ENCODE results near the gene LYG2. TPM values are rescaled to one million over a fixed set of nuclear protein-coding genes. Genes with fewer than 3 reads are reported as not detected.
A peak's percentile ranks its signal among the peaks of the same experiment; 100 is the strongest.
"Not testable (repeated sequence)": the region's sequence is repeated elsewhere in the genome, so short reads cannot be mapped to it uniquely, and the experiment has no call there.

The LYG2 gene, protein sequence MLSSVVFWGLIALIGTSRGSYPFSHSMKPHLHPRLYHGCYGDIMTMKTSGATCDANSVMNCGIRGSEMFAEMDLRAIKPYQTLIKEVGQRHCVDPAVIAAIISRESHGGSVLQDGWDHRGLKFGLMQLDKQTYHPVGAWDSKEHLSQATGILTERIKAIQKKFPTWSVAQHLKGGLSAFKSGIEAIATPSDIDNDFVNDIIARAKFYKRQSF
- polyA plus RNA-seq (0.14 to 0.24 TPM in 2 of 3 replicates, not detected in the other), polyA minus RNA-seq (2.0 TPM in 1 of 3 replicates, not detected in the others)
- polyA plus RNA-seq (2011; ENCODE audit: low read depth), result not detected
- polyA plus RNA-seq (2011; cell fraction: cytosol; rRNA removed), result not detected in 2 replicates
- 1.2 and 1.3 TPM in 2 replicates for polyA plus RNA-seq (2011; cell fraction: nucleus; rRNA removed)
- polyA plus RNA-seq (2012; ENCODE audit: low replicate concordance), result not detected in 2 replicates
- not detected for polyA minus RNA-seq (2011; cell fraction: cytosol; rRNA and poly(A)+ RNA removed)
- polyA minus RNA-seq (2011; cell fraction: nucleus; rRNA and poly(A)+ RNA removed), result not detected in 2 replicates

- no peak for FAIRE-seq
- peak within 1 kb of the TSS; percentile 57 for H2AFZ ChIP-seq (ENCODE audit: control insufficient read depth, low read length)
Measured at GRCh38 chr2:99255491-99256318, at the start of gene LYG2. TSS of gene LYG2 (minus strand) at chr2:99255666. CDS start at chr2:99254260, 1,406 bp downstream.

DNA sequence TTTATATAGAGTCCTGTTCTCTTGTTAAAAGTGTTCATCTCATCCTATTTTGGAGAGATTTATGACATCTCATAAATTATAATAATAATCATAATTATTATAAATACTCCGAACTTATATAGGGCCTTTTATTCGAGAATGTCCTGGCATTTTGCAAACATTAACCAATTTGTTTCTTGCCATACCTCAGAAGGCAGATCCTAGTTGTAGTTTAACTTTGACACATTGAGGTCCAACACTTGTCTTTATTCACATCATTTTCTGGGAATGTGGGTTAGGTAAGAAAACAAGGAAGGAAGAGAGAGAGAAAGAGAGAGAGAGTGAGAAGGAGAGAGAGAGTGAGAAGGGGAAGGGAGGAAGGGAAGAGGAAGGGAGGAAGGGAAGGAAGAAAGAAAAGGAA lies 45.6 kb upstream of the LYG2 start, which contains the start of gene LYG1:
LYG1 (minus strand) TSS at position 101 of the 400 bp plus-strand sequence. CDS start 5,527 bp downstream, outside the sequence.
- H3K9ac ChIP-seq (ENCODE audit: control insufficient read depth, extremely low read depth, insufficient read depth, low read length); H3K9me1 ChIP-seq (ENCODE audit: control insufficient read depth, extremely low read depth, insufficient read depth, low read length); H3K4me1 ChIP-seq (ENCODE audit: control insufficient read depth, extremely low read depth, insufficient read depth, low read length); H3K79me2 ChIP-seq (ENCODE audit: control insufficient read depth, insufficient read depth, low read length); dilution Hi-C loops (cut with MboI; ENCODE audit: extremely low pct_ligation_motif_present, low sequenced_read_pairs); H2AFZ ChIP-seq (ENCODE audit: control insufficient read depth, low read length); H3K9me3 ChIP-seq (ENCODE audit: control insufficient read depth, low read depth, low read length); H3K4me3 ChIP-seq (ENCODE audit: control insufficient read depth in 2 of 3, extremely low read depth in 1 of 3, insufficient read depth in 2 of 3, low read depth in 1 of 3, low read length in 3 of 3); DNase-seq (ENCODE audit: low read depth, low spot score); H3K36me3 ChIP-seq (ENCODE audit: control insufficient read depth in 2 of 2, extremely low read depth in 1 of 2, insufficient read depth in 2 of 2, low read length in 2 of 2); FAIRE-seq; H3K27ac ChIP-seq (ENCODE audit: control insufficient read depth, insufficient read depth, low read length); H4K20me1 ChIP-seq (ENCODE audit: control insufficient read depth, extremely low read depth, insufficient read depth, low read length); H3K4me2 ChIP-seq (ENCODE audit: control insufficient read depth, extremely low read depth, insufficient read depth, low read depth, low read length); H3K27me3 ChIP-seq (ENCODE audit: control insufficient read depth, extremely low read depth, insufficient read depth, low read length): not testable (repeated sequence)

More at GRCh38 chr2:99255491-99256318, at the start of gene LYG2:
- no peak for DNase-seq (ENCODE audit: low read depth, low spot score)
- dilution Hi-C loops (cut with MboI; ENCODE audit: extremely low pct_ligation_motif_present, low sequenced_read_pairs), result no loop called here
- no peak for TF ChIP-seq EZH2 (IDR thresholded peaks at IDR 0.05; ENCODE audit: low read length)
- TF ChIP-seq, protein P1, sequence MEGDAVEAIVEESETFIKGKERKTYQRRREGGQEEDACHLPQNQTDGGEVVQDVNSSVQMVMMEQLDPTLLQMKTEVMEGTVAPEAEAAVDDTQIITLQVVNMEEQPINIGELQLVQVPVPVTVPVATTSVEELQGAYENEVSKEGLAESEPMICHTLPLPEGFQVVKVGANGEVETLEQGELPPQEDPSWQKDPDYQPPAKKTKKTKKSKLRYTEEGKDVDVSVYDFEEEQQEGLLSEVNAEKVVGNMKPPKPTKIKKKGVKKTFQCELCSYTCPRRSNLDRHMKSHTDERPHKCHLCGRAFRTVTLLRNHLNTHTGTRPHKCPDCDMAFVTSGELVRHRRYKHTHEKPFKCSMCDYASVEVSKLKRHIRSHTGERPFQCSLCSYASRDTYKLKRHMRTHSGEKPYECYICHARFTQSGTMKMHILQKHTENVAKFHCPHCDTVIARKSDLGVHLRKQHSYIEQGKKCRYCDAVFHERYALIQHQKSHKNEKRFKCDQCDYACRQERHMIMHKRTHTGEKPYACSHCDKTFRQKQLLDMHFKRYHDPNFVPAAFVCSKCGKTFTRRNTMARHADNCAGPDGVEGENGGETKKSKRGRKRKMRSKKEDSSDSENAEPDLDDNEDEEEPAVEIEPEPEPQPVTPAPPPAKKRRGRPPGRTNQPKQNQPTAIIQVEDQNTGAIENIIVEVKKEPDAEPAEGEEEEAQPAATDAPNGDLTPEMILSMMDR (optimal IDR thresholded peaks at IDR 0.05 in 1 of 3, IDR thresholded peaks at IDR 0.05 in 1 of 3, conservative IDR thresholded peaks at IDR 0.05 in 1 of 3; ENCODE audit: extremely low read depth in 1 of 3, insufficient read depth in 2 of 3, low read length in 3 of 3), result no peak
- H4K20me1 ChIP-seq (ENCODE audit: control insufficient read depth, extremely low read depth, insufficient read depth, low read length), result no peaks in the 10 kb centered on the region
- H3K9me1 ChIP-seq (ENCODE audit: control insufficient read depth, extremely low read depth, insufficient read depth, low read length), result no peaks in the 10 kb centered on the region
- H3K79me2 ChIP-seq (ENCODE audit: control insufficient read depth, insufficient read depth, low read length), result no peaks in the 10 kb centered on the region
- H3K4me2 ChIP-seq (ENCODE audit: control insufficient read depth, extremely low read depth, insufficient read depth, low read depth, low read length), result peak within 1 kb of the TSS; percentile 58
- H3K9ac ChIP-seq (ENCODE audit: control insufficient read depth, extremely low read depth, insufficient read depth, low read length), result no peak within 1 kb of the TSS
- H3K36me3 ChIP-seq (ENCODE audit: control insufficient read depth in 2 of 2, extremely low read depth in 1 of 2, insufficient read depth in 2 of 2, low read length in 2 of 2), result no peaks in the 10 kb centered on the region
- H3K27ac ChIP-seq (ENCODE audit: control insufficient read depth, insufficient read depth, low read length), result peak within 1 kb of the TSS; percentile 57
- peaks cover 15% of the 10 kb centered on the region for H3K4me1 ChIP-seq (ENCODE audit: control insufficient read depth, extremely low read depth, insufficient read depth, low read length)
- peak within 1 kb of the TSS in 2 of 3 experiments; percentile 23 for H3K4me3 ChIP-seq (ENCODE audit: control insufficient read depth in 2 of 3, extremely low read depth in 1 of 3, insufficient read depth in 2 of 3, low read depth in 1 of 3, low read length in 3 of 3)
- H3K27me3 ChIP-seq (ENCODE audit: control insufficient read depth, extremely low read depth, insufficient read depth, low read length), result no peaks in the 10 kb centered on the region
- no peaks in the 10 kb centered on the region for H3K9me3 ChIP-seq (ENCODE audit: control insufficient read depth, low read depth, low read length)

Data from keratinocyte (primary cell).